Vagina (tissue), 2 donors: Measurements from ENCODE around the gene RTCB. TPM values are rescaled to one million over a fixed set of nuclear protein-coding genes. Genes with fewer than 3 reads are reported as not detected.

ENCODE experiments used
- DNase-seq, 2 donors: peaks; one replicate each; pipeline ENCODE4 v3.0.0-alpha.2; 2017; ENCODE audit errors: extremely low spot score in 2 of 2
- H3K27ac ChIP-seq: fragments of 200-600 bp; sonication (generic); one replicate; pipeline ENCODE4 v1.5.1; 2019
- H3K27me3 ChIP-seq: fragments of 200-600 bp; sonication (generic); one replicate; pipeline ENCODE4 v1.5.1; 2019
- H3K36me3 ChIP-seq, 2 donors: fragments of 200-600 bp; sonication (generic); one replicate each; pipeline ENCODE4 v1.5.1; 2017 to 2019
- H3K4me1 ChIP-seq: fragments of 200-600 bp; sonication (generic); one replicate; pipeline ENCODE4 v1.5.1; 2019
- H3K4me3 ChIP-seq, 2 donors: fragments of 200-600 bp; sonication (generic); 1 replicate in 1 of 2; 2 replicates in 1 of 2; pipeline ENCODE4 v1.5.1; 2016 to 2019
- H3K9me3 ChIP-seq: fragments of 200-600 bp; sonication (generic); one replicate; pipeline ENCODE4 v1.5.1; 2019
- CTCF ChIP-seq, 3 experiments: fragments of 450-650 bp in 2 of 3; fragments of 200-600 bp in 1 of 3; sonication (generic) in 1 of 3; IDR thresholded peaks; one replicate each; pipeline ENCODE4 v1.5.1; 2017 to 2019; ENCODE audit warnings: antibody characterized with exemption in 3 of 3, mild to moderate bottlenecking in 2 of 3, moderate library complexity in 2 of 3
- POLR2A ChIP-seq, 2 donors: fragments of 450-650 bp; IDR thresholded peaks; one replicate each; pipeline ENCODE4 v1.6.1; 2017; ENCODE audit warnings: antibody characterized with exemption in 2 of 2, mild to moderate bottlenecking in 2 of 2, moderate library complexity in 2 of 2
- POLR2AphosphoS5 ChIP-seq, 2 donors: sonication (generic); formaldehyde crosslinking; IDR thresholded peaks; one replicate each; pipeline ENCODE4 v1.9.0; 2017; ENCODE audit warnings: antibody characterized with exemption in 2 of 2, mild to moderate bottlenecking in 2 of 2, low read depth in 1 of 2; ENCODE audit not compliant: insufficient read depth in 1 of 2
- intact Hi-C: fragments of 100-400 bp; cut with DNase I; formaldehyde crosslinking; loops from one replicate; pipeline ENCODE4 v1.15.1; 2023
- total RNA-seq: library from RNA; depleted of rRNA; stranded (reverse); fragments of >200 nt; gene quantifications from one replicate; pipeline ENCODE4 v1.2.3, GENCODE V29; 2016

RTCB gene
- total RNA-seq, 1 donor from 2014 or later = 42.2 TPM

GRCh38 chr22:32401486-32401885, 10.6 kb downstream of the RTCB start:
- Histone ChIP-seq H3K4me1 (no peaks in the 10 kb centered on the region), H3K27me3 (no peaks in the 10 kb centered on the region), H3K4me3 (no peak overlapping the region), H3K36me3 (peaks cover 0 to 79% of the 10 kb centered on the region in 2 donors), H3K9me3 (no peaks in the 10 kb centered on the region), H3K27ac (no peak overlapping the region)
- intact Hi-C loops = no loop called here
- no peak for TF ChIP-seq POLR2A (IDR thresholded peaks at IDR 0.05)
- TF ChIP-seq POLR2AphosphoS5 (IDR thresholded peaks at IDR 0.05; ENCODE audit: insufficient read depth in 1 of 2, low read depth in 1 of 2) = no peak
- TF ChIP-seq CTCF (IDR thresholded peaks at IDR 0.05) = no peak
- no peak for DNase-seq

GRCh38 chr22:32396746-32397145, 15.3 kb downstream of the RTCB start:
- Histone ChIP-seq H3K36me3 (peaks cover 0 to 96% of the 10 kb centered on the region in 2 donors), H3K27me3 (no peaks in the 10 kb centered on the region), H3K9me3 (no peaks in the 10 kb centered on the region), H3K4me3 (no peak overlapping the region), H3K27ac (no peak overlapping the region), H3K4me1 (no peaks in the 10 kb centered on the region)
- intact Hi-C loops = no loop called here
- DNase-seq = no peak
- TF ChIP-seq CTCF (IDR thresholded peaks at IDR 0.05) (no peak), POLR2AphosphoS5 (IDR thresholded peaks at IDR 0.05; ENCODE audit: insufficient read depth in 1 of 2, low read depth in 1 of 2) (no peak), POLR2A (IDR thresholded peaks at IDR 0.05) (no peak)

DNA sequence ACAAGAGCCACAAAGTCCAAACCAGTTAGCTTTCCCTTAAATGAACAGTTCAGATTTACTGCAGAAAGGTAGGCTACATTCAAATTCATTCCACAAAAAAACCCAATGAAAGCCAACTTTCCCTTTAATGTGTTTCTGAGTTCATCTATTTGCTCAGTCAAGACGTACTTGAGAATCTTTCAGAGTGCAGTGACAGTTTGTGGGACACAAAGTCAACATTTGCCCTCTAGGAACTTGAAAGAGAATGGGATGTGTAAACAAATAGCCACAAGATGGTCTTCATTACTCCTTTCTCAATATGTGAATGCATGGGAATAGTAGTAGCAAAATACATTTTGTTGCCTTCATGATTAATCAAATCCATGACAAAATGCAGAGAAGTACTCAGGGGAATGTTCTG, 15.8 kb downstream of the RTCB start:
- no peak overlapping the region for H3K4me3 ChIP-seq
- H3K4me1 ChIP-seq = no peaks in the 10 kb centered on the region
- H3K9me3 ChIP-seq = no peaks in the 10 kb centered on the region
- no peak overlapping the region for H3K27ac ChIP-seq
- peaks cover 0 to 96% of the 10 kb centered on the region in 2 donors for H3K36me3 ChIP-seq
- DNase-seq = no peak
- no peak for TF ChIP-seq POLR2A (IDR thresholded peaks at IDR 0.05)
- no peak for TF ChIP-seq POLR2AphosphoS5 (IDR thresholded peaks at IDR 0.05; ENCODE audit: insufficient read depth in 1 of 2, low read depth in 1 of 2)
- no peak for TF ChIP-seq CTCF (IDR thresholded peaks at IDR 0.05)
- no peaks in the 10 kb centered on the region for H3K27me3 ChIP-seq
- intact Hi-C loops = no loop called here

- TF ChIP-seq POLR2AphosphoS5 (IDR thresholded peaks at IDR 0.05; ENCODE audit: insufficient read depth in 1 of 2, low read depth in 1 of 2) (no peak), POLR2A (IDR thresholded peaks at IDR 0.05) (no peak)
- H3K36me3 ChIP-seq = peaks cover 0 to 95% of the 10 kb centered on the region in 2 donors
- DNase-seq = no peak
- no peaks in the 10 kb centered on the region for H3K9me3 ChIP-seq
- no peak overlapping the region for H3K4me3 ChIP-seq
- intact Hi-C loops = no loop called here
- no peaks in the 10 kb centered on the region for H3K27me3 ChIP-seq
- H3K4me1 ChIP-seq = no peaks in the 10 kb centered on the region
- H3K27ac ChIP-seq = no peak overlapping the region
Observed at GRCh38 chr22:32395107-32395506, 16.9 kb downstream of the RTCB start.

DNA sequence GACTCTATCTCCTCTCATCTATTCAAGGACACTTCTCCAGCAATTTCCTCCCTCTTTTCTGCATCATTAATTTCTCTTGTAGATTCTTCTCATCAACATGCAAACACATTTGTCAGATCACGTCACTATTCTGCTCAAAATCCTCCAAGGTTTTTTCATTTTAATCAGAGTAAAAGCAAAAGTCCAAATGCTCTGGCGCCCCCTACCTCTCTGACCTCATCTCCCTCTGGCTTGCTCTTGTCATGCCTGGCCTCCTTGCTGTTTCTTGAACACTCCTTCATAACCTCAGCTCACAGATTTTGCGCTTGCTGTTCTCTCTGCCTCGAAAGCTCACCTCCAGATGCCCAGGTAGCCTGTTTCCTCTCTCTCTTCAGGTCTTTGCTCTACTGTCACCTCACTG, 22.4 kb downstream of the RTCB start:
- no peak for TF ChIP-seq CTCF (IDR thresholded peaks at IDR 0.05)
- TF ChIP-seq POLR2A (IDR thresholded peaks at IDR 0.05) = no peak
- TF ChIP-seq POLR2AphosphoS5 (IDR thresholded peaks at IDR 0.05; ENCODE audit: insufficient read depth in 1 of 2, low read depth in 1 of 2) = no peak
- H3K36me3 ChIP-seq = peaks cover 0 to 77% of the 10 kb centered on the region in 2 donors
- no peak for DNase-seq
- no peaks in the 10 kb centered on the region for H3K27me3 ChIP-seq
- H3K4me1 ChIP-seq = no peaks in the 10 kb centered on the region
- H3K27ac ChIP-seq = no peak overlapping the region
- intact Hi-C loops = no loop called here
- no peaks in the 10 kb centered on the region for H3K9me3 ChIP-seq
- no peak overlapping the region for H3K4me3 ChIP-seq
